GM23248 (cell line): Measurements from ENCODE around the gene RBMX. TPM values are rescaled to one million over a fixed set of nuclear protein-coding genes. Genes with fewer than 3 reads are reported as not detected.

Source experiments
- DNase-seq: peaks from one replicate; pipeline ENCODE4 v3.0.0-alpha.2; 2015
- H2AFZ ChIP-seq: fragments of 200-600 bp; sonication (generic); 2 replicates; pipeline ENCODE4 v1.6.1; 2016; ENCODE audit warnings: antibody characterized with exemption
- H3F3A ChIP-seq: fragments of 200-600 bp; sonication (generic); 2 replicates; pipeline ENCODE4 v1.6.1; 2016; ENCODE audit warnings: mild to moderate bottlenecking, antibody characterized with exemption, mixed run types; ENCODE audit not compliant: insufficient read depth
- H3K27ac ChIP-seq: fragments of 200-600 bp; sonication (generic); 2 replicates; pipeline ENCODE4 v1.5.1; 2016; ENCODE audit warnings: mild to moderate bottlenecking
- H3K27me3 ChIP-seq: fragments of 200-600 bp; sonication (generic); replicated peaks from 2 replicates; pipeline ENCODE4 v1.6.1; 2016; ENCODE audit warnings: mild to moderate bottlenecking; ENCODE audit not compliant: insufficient read depth
- H3K36me3 ChIP-seq: fragments of 200-600 bp; sonication (generic); 2 replicates; pipeline ENCODE4 v1.6.1; 2016; ENCODE audit warnings: low read depth, mild to moderate bottlenecking
- H3K4me1 ChIP-seq: fragments of 200-600 bp; sonication (generic); 2 replicates; pipeline ENCODE4 v1.6.1; 2016; ENCODE audit warnings: mild to moderate bottlenecking; ENCODE audit not compliant: insufficient read depth
- H3K4me2 ChIP-seq: fragments of 200-600 bp; sonication (generic); one replicate; pipeline ENCODE4 v1.6.1; 2016; ENCODE audit warnings: mild to moderate bottlenecking; ENCODE audit not compliant: unreplicated experiment
- H3K4me3 ChIP-seq: fragments of 200-600 bp; sonication (generic); 2 replicates; pipeline ENCODE4 v1.5.1; 2016; ENCODE audit warnings: mild to moderate bottlenecking
- H3K79me2 ChIP-seq: fragments of 200-600 bp; sonication (generic); 2 replicates; pipeline ENCODE4 v1.6.1; 2016; ENCODE audit warnings: mild to moderate bottlenecking; ENCODE audit not compliant: insufficient read depth
- H3K9ac ChIP-seq: fragments of 200-600 bp; sonication (generic); 2 replicates; pipeline ENCODE4 v1.6.1; 2016; ENCODE audit warnings: mild to moderate bottlenecking
- H3K9me2 ChIP-seq: fragments of 200-600 bp; sonication (generic); 2 replicates; pipeline ENCODE4 v1.6.1; 2016; ENCODE audit warnings: mixed run types, mild to moderate bottlenecking, moderate library complexity; ENCODE audit not compliant: insufficient read depth
- H3K9me3 ChIP-seq: fragments of 200-600 bp; sonication (generic); one replicate; pipeline ENCODE4 v1.6.1; 2017; ENCODE audit warnings: low read depth
- H4K20me1 ChIP-seq: fragments of 200-600 bp; sonication (generic); 2 replicates; pipeline ENCODE4 v1.6.0; 2016; ENCODE audit not compliant: insufficient read depth
- EZH2 ChIP-seq: fragments of 200-600 bp; sonication (generic); IDR thresholded peaks from 2 replicates; pipeline ENCODE4 v1.6.1; 2018; ENCODE audit warnings: antibody characterized with exemption, mild to moderate bottlenecking; ENCODE audit not compliant: insufficient read depth, poor library complexity, severe bottlenecking
- EZH2phosphoT487 ChIP-seq: fragments of 200-600 bp; sonication (generic); IDR thresholded peaks from 2 replicates; pipeline ENCODE4 v1.6.1; 2018; ENCODE audit warnings: antibody characterized with exemption, moderate library complexity, mild to moderate bottlenecking, low read depth; ENCODE audit not compliant: insufficient read depth
- WGBS, 2 experiments: methylation state at CpG; one replicate each; pipeline ENCODE4 v1.1.6; 2015 to 2017; ENCODE audit warnings: low lambda C conversion rate in 2 of 2, low coverage in 1 of 2; ENCODE audit errors: missing lambda C conversion rate in 2 of 2; 5-methylcytosine and 5-hydroxymethylcytosine counted together
- in situ Hi-C: fragments of 300-500 bp; cut with MboI; formaldehyde crosslinking; loops from 2 replicates; pipeline ENCODE4 v1.15.0; 2020
- polyA plus RNA-seq: library from polyadenylated mRNA; unstranded; fragments of >200 nt; fragmentation: Nextera tagmentation; extraction: Ambion mirVana; gene quantifications from 2 replicates; pipeline ENCODE4 v1.2.1, GENCODE V29; 2016
- total RNA-seq: library from RNA; depleted of rRNA; stranded (reverse); fragments of >200 nt; shearing (Covaris generic); gene quantifications from 2 replicates; pipeline ENCODE4 v1.2.3, GENCODE V29; 2014

Gene RBMX
- total and polyA plus RNA-seq, 2 experiments from 2014 or later = 82.5 to 217 TPM

GRCh38 chrX:136872091-136872700, 8.3 kb downstream of the RBMX start:
- H3K9me2 ChIP-seq = no peaks in the 10 kb centered on the region
- no peak overlapping the region for H3K9ac ChIP-seq
- in situ Hi-C loops = no loop called here
- H4K20me1 ChIP-seq = no peaks in the 10 kb centered on the region; the same call in 1 of the 2 replicates
- no peaks in the 10 kb centered on the region for H3K9me3 ChIP-seq
- 80 to 82% methylated on average over 5 of the region's 5 CpGs for WGBS, 2 experiments
- peaks cover 27% of the 10 kb centered on the region for H3F3A ChIP-seq
- TF ChIP-seq EZH2phosphoT487 (no peak), EZH2 (no peak)
- peaks cover 64% of the 10 kb centered on the region for H3K79me2 ChIP-seq
- no peak overlapping the region for H3K4me2 ChIP-seq
- H3K36me3 ChIP-seq = peaks cover 81% of the 10 kb centered on the region; the same call in 1 of the 2 replicates
- no peak for DNase-seq
- no peaks in the 10 kb centered on the region for H3K4me1 ChIP-seq
- no peaks in the 10 kb centered on the region for H3K27me3 ChIP-seq
- H3K4me3 ChIP-seq = no peak overlapping the region
- H2AFZ ChIP-seq = no peak overlapping the region
- H3K27ac ChIP-seq = no peak overlapping the region

DNA sequence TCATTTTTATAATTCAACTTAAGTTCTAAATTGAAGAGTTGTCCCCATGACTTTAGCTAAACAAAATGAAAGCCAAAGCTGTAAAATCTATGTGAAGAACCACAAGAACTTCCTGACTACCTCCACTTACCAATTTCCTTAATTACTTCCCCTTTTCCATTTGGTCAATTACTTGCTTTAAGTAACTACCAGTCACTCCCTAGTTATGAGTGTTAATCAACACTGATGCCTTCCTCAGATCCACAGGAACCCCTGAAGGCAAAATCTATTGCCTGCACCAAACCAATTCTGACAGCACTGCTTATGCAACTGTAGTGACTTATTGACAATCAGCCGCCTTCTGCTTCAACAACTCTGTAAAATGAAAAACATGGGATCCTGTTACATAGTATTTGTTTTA, 10.5 kb downstream of the RBMX start:
- 89 to 100% methylated on average over 1 of the region's 1 CpG for whole genome bisulfite sequencing, 2 experiments

DNA sequence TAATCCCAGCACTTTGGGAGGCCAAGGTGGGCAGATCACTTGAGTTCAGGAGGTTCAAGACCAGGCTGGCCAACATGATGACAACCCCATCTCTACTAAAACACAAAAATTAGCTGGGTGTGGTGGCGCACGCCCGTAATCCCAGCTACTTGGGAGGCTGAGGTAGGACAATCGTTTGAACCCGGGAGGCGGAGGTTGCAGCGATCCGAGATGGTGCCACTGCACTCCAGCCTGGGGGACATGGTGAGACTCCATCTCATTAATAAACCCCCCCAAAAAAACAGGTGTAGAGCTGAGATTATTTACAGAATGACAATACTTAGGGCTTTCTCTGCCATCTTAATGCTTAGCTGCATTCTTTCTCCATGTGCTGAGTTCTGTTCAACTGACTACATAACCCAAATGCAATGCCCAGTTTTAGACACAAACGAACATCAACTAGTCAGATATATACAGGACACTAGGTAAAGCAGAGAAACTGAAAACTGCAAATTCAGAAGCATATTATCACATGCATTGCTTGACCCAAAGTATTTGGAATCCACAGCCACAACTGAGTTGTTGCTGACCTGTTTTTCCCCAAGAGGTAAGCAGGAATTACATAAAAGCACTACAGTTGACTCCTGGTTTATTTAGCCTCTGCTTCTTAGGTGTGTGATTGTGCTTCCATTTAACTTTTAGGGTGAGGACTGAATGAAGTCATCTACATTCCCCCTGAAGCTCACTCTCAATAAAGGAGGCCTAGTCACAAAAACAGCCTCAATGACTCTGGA, 12.1 kb downstream of the RBMX start:
- Histone ChIP-seq H3K79me2 (peaks cover 55% of the 10 kb centered on the region), H3K9me3 (no peaks in the 10 kb centered on the region), H3F3A (peaks cover 31% of the 10 kb centered on the region), H2AFZ (no peak overlapping the region), H3K4me2 (no peak overlapping the region), H3K4me3 (no peak overlapping the region), H3K27me3 (no peaks in the 10 kb centered on the region), H3K9me2 (no peaks in the 10 kb centered on the region), H4K20me1 (no peaks in the 10 kb centered on the region; the same call in 1 of the 2 replicates), H3K36me3 (peaks cover 48% of the 10 kb centered on the region; the same call in 1 of the 2 replicates), H3K4me1 (no peaks in the 10 kb centered on the region), H3K9ac (no peak overlapping the region), H3K27ac (no peak overlapping the region)
- TF ChIP-seq EZH2phosphoT487 = no peak
- in situ Hi-C loops = no loop called here
- DNase-seq = no peak
- 88 to 95% methylated on average over 6 to 9 of the region's 9 CpGs for WGBS, 2 experiments

More for the DNA sequence above, 10.5 kb downstream of the RBMX start:
- Histone ChIP-seq H3K4me3 (no peak overlapping the region), H3K9ac (no peak overlapping the region), H2AFZ (no peak overlapping the region), H3K27me3 (no peaks in the 10 kb centered on the region), H3F3A (peaks cover 34% of the 10 kb centered on the region), H3K4me2 (no peak overlapping the region), H3K9me2 (no peaks in the 10 kb centered on the region), H3K36me3 (peaks cover 63% of the 10 kb centered on the region; the same call in 1 of the 2 replicates), H3K79me2 (peaks cover 62% of the 10 kb centered on the region), H4K20me1 (no peaks in the 10 kb centered on the region; the same call in 1 of the 2 replicates), H3K4me1 (no peaks in the 10 kb centered on the region), H3K9me3 (no peaks in the 10 kb centered on the region), H3K27ac (no peak overlapping the region)
- in situ Hi-C loops = no loop called here
- TF ChIP-seq EZH2 (no peak), EZH2phosphoT487 (no peak)
- no peak for DNase-seq

GRCh38 chrX:136867518-136867917, 13.0 kb downstream of the RBMX start:
- H3K9ac ChIP-seq = no peak overlapping the region
- H2AFZ ChIP-seq = no peak overlapping the region
- peaks cover 27% of the 10 kb centered on the region for H3F3A ChIP-seq
- no peaks in the 10 kb centered on the region for H3K4me1 ChIP-seq
- H4K20me1 ChIP-seq = no peaks in the 10 kb centered on the region; the same call in 1 of the 2 replicates
- in situ Hi-C loops = no loop called here
- no peaks in the 10 kb centered on the region for H3K9me2 ChIP-seq
- no peak overlapping the region for H3K4me2 ChIP-seq
- H3K27ac ChIP-seq = peak overlapping the region; percentile 35; the same call in 1 of the 2 replicates
- peak; percentile 29 for DNase-seq
- H3K4me3 ChIP-seq = no peak overlapping the region
- H3K36me3 ChIP-seq = peaks cover 40% of the 10 kb centered on the region; the same call in 1 of the 2 replicates
- no peaks in the 10 kb centered on the region for H3K27me3 ChIP-seq
- H3K79me2 ChIP-seq = peaks cover 48% of the 10 kb centered on the region
- TF ChIP-seq EZH2phosphoT487 (no peak), EZH2 (no peak)
- H3K9me3 ChIP-seq = no peaks in the 10 kb centered on the region
- 68 to 74% methylated on average over 3 of the region's 3 CpGs for WGBS, 2 experiments
